Activated effector memory CD4-positive, alpha-beta T cell treated with Interleukin-2 at 50 U/mL for 16 hours (primary cell): ENCODE results near the gene POU3F3.

Experiments
- DNase-seq: peaks from one replicate; pipeline ENCODE4 v3.0.0-alpha.2; 2020

Gene POU3F3

DNA sequence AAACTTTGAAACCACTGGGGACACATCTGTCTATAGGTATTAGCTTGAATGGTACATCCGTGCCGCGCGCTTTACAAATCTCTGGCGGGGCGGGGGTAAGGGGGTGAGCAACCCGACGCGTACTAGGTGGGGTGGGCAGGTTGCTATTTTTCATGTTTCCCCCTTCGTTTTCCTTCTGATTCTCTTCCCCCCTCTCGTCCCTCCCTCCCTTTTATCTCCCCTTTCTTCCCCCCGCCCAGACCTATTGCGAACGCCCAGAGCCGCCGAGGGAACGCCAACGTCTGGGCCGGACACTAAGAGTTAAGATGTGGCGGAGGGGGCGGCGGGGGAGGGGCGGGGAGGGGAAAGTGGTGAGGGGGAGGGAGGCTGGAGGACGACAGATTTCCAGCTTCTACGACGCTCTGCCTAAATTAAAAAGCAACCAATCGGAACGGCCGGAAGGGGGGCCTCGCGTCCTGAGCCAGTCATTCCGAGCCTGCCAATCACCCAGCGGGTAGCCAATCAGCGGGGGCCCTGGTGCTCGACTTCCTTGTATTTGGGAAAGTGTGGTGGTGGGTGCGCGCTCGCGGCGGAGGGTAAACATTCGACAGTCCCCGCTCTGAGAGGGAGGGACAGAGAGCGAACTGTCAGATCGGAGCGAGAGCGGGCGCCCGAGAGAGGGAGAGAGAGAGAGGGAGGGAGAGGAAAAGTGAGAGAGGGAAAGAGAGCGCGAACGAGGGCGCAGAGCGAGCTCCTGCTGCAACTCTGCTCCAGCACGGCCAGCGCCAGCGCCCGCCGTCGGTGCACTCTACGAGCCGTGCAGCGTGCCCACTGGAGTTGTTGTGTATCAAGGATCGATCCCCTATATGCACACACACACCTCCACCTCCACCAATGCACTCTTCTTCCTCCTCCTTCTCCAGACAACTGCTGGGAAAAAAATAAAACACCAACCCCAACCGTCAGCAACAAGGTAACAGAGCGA, at the start of gene POU3F3:
Gene POU3F3, plus strand, starts transcription at position 582 of the 964 bp plus-strand sequence. CDS start 1,396 bp downstream, outside the sequence.
- no peak for DNase-seq

DNA sequence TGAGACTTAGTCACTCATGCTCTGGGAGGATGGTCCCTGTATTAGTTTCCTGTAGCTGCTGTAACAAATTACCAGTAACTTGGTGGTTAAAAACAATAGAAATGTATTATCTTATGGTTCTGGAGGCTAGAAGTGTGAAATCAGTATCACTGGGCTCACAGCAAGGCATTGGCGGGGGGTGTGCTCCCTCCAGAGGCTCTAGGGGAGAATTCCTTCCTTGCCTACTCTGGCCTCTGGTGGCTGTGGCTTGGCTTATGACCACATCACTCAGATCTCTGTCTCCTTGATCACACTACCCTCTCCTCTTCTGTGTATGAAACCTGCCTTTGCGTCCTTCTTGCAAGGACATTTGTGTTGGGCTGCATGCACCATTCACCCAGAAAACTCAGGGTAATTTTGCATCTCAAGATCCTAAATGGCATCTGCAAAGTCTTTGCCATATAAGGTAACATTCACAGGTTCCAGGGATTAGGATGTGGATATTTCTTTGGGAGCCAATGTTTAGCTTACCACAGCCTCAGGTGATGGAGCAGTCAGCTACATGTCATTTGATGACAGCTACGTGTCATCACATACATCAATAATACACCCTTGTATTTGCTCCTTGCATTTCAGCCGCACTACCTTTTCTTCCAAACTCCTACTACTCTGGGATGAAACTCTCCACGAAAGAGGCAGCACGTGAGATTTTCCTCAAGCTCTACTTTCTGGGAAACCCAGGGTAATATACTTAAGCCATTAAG, 49.6 kb upstream of the POU3F3 start:
- DNase-seq: no peak

DNA sequence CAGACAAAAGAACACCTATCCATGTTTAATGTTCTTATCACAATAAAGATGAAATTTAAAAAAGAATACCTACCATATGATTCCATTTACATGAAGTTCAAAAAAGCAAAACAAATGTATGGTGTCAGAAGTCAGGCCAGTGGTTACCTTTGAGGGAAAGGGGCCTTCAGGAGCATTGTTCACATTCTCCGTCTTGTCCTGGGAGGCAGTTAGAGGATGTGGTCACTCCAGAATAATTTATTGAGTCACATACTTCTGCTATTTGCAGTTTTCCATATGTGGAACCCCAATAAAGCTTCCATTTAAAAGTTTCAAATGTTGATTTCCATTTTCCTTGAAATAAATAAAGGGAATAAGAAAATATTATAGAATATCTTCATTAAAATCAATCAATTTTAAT, 41.6 kb upstream of the POU3F3 start:
- no peak for DNase-seq

DNA sequence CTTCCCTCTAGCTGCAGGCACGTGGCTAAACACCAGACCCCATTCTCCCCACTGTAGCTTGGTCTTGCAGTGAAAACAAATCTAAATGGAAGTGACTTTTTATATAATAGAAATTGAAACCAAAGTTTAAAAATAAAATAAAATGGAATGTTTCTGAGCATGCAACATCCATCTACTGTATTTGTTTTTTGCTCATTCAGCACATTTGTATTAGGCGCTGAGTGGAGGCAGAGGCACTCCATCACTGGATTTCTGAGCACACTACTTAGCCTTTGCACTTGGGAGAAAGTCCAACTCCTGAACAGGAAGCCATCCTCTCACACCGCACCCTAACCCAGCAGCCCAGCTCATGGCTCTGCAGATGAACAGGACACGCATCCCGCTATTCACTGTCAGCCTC, 37.8 kb upstream of the POU3F3 start:
- DNase-seq: no peak

DNA sequence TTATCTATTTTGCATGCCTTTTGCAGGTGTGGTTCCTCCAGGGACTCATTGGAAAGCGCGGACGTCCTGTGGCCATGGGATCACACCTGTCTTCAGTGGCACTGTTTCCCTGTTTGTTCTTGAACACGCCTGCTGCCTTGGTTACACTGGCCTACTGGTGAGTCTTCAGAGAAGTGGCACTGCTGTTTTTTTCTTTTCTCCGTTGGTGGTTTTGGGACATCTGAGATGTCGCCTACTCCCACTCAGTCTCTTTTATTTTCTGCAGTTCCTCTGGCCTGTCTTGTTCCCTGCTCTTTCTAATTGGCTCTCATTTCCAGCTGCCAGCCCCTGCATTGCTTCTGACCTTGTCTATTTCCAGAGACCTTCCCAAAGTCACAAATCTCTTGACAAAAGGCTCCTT, 35.7 kb upstream of the POU3F3 start:
- DNase-seq: no peak

DNA sequence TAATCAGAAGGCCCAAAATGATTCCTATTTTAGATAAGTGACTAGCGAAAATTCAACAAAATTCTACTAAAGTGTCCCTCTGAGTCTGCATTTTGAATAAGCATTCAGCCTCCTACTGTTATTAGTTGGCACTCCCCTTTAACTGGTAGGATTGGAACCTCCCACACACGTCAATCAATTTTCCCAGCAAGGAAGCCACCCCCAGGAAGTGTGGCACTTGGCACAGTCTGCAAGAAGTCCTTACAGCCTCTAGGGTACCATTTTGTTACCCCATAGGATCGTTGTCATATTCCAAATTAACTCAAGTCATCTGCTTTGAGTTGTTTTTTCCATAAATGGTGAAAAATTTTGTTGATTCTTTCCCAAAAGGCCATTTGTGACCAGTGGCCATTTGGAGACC, 33.8 kb upstream of the POU3F3 start:
- DNase-seq: no peak

DNA sequence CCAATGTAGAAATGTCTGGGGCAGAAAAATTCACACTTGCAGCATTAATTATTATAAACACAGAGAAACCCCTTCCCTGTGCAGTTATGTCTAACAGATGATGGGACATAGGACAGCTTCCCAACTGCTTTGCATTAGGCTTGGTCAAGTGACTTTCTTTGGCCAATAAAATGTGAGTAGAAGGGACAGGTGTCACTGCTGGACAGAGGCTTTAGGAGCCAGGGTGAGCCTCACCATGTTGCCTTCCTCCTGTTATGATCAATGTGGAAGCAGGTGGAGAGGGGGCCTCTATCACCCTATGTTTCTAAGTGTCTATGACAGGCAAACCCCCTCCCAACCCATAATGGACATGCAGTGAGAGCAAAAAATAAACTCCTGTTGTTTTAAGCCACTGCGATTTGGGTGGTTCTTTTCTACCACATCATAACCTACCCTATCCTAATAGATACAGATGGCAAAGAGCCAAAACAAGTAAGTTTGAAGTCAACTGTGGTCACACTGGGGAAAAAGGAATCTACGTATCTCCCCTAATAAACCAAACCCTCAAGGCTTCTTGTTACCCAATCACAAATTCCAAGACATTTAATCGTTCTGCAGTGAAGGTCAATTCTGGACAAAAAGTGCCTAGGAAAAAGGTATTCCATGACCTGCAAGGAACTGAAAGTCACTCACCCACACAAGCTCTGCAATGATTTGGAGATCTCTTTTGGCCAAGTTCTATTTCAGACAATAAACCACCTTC, 28.6 kb upstream of the POU3F3 start:
- no peak for DNase-seq

DNA sequence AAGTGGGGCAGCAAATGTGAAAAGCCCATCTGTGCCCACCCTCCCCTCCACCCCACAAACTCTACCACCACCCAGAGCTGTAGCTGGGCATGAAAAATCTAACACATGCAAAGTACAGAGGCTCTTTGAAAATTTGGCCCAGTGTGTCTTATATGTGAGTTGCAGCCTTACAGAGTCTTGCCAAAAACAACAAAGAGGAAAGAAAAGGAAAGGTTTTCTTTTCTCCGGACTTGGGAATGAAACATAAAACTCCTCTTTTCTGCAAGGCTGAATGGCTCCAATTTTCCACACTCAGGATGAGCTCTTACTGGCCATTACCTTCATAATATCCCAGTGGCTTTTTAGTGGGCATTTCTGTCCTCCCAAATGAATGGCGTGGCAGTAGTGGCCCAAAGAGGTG, 27.9 kb upstream of the POU3F3 start:
- no peak for DNase-seq

DNA sequence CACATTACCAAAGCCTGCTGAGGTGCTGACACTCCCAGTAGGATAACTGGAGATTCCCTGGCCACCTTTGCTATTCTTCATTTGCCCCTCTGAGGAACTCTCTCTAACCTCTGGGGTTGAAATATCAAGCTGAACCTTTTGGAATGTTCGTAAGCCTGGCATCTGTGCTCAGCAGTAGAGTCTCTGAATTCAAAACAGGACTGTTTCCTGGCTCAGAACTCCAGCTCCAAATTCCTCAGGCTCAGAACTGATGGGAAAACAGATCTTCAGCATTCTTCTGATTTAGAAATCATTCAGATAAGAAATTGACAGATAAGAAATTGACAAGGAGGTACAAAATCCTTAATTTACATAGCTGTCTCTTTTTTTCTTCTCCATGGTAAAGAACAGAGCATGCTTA, 22.2 kb upstream of the POU3F3 start:
- DNase-seq: no peak

DNA sequence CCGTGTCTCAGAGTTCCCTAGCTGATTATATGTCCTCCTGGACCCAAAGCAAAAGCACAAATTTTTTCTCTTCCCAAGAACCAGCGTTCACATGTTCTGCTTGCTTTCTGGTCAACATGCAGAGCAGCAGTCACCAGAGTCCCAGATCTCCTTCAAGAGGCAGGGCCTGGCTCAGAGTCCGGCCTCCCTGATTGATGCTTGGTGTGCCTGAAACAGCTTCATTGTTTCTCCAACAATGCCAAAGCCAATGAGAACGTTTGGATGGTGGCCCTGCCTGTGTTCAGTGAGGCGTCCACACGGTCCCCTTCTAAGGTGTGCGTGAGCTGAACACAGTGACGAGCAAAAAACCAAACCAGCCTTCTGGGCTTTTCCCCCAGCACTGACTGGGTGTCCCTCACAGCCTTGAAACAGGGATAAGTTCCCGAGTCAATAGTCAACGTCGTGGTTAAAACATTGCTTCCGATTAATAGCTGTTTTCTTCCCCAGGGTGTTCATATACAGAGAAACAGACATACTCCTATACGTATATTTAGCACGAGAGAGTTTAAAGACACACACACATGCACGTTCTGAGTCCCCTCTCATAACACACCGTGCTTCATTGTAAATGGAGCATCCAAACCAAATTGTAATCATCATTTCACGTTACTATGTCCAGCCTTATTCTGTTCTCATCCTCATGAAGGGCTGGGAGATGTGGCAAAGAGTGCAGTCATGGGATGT, 19.3 kb upstream of the POU3F3 start:
- no peak for DNase-seq

DNA sequence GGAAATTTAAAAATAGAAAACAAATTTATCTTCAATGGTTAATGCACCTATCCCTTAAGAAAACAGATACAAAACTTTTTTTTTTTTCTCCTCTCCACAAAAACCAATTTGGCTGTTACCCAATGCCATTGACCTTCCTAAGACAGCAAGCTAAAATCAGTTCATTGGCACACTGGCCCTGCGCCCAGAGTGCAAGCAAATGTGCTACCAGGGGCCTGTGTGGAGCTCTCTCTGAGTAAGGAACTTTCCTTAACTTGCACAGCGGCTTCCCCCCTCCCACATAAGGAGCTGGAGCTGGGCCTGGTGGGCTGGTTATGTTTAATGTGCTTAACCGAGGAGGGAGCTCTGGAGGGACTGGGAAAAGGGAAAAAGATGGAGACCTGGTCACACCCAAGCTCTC, 17.6 kb upstream of the POU3F3 start:
- no peak for DNase-seq

DNA sequence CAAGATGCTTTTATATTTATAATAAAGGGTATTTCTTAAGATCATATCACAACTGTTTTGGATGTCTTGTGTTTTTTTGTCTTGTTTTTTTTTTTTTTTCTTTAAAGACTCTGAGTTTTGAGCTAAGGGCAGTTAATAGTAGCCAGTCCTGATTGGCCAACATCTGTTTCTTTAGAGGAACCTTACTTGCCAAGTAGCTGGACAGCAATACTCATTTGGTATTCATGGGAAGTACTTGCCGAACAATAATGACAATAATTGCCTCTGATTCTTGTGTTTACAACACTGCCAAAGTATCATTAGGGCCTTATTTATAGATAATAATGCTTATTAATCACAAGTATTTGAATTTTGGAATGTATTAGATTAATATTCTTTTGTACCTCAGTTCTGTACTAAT, 17.1 kb upstream of the POU3F3 start:
- no peak for DNase-seq

DNA sequence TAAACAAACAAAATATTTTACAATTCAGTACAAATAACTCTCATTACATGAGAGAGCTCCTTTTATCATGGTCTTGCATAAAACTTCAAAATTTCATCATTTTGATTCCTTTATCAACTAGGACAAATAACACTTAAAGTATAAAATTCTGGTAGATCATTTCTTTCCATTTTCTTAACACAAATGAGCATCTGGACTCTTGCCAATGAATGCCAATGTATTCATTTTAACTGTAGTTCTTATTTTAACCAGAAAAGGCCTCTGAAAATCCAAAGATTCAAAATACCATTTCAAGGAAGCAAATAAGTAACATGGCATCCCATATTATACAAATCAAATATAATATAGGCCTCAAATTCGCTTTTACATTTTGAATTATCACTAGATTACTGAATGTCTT, 13.8 kb upstream of the POU3F3 start:
- DNase-seq: no peak

DNA sequence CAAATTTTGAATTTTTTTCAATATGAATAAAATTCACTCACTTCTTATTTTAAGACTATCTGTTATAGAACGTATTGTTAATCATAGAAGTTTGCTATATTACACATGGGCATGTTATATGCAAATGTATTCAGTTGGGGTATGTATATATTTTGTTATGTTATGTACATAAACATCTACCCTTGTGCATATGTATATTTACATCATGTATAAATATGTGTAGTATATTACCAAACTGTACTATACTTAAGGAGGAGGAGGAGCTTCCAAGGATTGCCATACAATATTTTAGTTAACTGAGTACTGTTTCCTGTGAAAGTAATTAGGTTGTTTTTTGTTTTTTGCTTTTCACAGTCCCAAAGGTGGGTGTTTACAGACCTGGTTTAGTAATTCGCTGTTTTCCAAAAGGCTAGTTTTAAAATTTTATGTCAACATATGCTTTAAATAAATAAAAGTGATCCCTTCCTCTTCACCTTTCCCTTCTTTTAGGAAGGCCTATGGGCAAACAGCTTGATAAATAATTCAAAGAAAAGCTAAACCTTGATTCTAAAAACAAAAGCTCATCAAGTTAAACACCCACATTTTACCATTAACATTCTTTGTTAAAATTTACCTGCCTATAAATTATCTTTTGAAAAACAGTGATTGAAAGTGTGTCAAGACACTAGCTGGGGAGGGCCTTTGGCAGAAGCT, 12.9 kb upstream of the POU3F3 start:
- DNase-seq: no peak

DNA sequence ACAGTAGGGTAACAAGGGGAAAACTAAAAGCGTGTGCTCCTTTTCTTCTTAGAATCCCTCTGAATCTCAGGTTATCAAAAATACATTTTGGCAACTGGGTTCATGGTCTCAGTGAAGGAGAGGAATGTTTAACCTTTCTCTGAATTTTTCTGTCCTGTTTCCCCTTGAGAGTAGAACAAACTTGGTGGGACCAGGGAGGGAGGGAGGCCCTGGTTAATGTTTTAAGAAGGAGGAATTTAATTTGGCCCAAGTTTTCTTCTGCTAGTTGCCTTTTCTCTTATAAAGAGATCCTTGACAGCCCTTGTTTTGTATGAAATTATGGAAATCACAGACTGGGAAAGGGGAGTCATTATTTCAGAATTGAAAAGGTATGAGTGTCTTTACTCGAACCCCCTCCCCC, 12.2 kb upstream of the POU3F3 start:
- no peak for DNase-seq

DNA sequence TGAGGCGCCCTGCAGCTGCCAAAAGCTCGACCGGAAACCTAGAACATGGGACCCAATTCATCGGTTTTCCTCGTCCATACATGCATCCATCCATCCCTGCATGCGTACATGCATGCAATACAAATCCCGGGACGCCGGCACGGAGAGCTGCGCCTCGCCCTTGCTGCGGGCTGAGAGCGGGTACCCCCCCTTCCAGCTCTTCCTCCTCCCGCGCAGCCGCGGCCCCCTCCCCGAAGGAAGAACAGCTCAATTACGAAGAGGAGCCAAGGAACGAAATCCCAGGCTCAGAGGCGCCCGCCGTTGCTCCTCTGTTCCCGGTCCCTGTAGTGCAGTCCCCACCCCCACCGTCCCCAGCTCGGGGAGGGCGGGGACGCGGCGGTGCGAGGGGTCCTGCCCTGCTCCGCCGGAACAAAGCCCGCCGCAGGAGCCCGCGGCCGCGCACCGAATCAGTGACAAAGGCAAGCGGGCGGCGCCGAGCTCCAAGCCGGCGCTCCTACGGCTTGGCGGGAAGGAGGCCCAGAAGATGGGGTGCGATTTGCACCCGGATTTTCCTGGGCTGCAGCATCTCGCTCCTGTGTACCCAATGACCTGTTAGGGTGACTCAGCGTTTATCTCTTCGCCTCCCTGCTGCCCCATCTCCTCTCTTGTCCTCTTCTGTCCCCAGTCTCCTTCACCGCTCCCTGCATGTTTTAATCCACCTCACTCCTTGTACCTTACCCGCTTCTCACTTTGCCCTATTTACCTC, 8.9 kb upstream of the POU3F3 start:
- no peak for DNase-seq

DNA sequence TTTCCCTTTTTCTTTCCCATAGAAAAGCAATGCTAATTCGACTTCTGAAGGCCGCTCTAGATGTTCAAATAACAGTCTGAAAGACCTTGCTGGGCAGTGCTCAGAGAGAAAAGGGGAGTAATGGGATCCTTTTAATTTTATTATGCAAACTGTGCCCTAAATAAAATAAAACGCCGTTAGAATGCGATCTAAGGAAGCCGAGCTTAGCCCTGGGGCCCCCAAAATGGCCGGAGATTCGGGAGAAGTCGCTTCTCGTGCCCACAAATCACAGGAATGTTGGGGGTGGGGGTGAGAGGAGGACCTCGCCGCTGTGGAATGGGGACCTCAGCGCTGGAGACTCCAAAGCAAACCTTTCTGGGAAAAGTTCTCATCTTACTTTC, 8.4 kb upstream of the POU3F3 start:
- DNase-seq: no peak

DNA sequence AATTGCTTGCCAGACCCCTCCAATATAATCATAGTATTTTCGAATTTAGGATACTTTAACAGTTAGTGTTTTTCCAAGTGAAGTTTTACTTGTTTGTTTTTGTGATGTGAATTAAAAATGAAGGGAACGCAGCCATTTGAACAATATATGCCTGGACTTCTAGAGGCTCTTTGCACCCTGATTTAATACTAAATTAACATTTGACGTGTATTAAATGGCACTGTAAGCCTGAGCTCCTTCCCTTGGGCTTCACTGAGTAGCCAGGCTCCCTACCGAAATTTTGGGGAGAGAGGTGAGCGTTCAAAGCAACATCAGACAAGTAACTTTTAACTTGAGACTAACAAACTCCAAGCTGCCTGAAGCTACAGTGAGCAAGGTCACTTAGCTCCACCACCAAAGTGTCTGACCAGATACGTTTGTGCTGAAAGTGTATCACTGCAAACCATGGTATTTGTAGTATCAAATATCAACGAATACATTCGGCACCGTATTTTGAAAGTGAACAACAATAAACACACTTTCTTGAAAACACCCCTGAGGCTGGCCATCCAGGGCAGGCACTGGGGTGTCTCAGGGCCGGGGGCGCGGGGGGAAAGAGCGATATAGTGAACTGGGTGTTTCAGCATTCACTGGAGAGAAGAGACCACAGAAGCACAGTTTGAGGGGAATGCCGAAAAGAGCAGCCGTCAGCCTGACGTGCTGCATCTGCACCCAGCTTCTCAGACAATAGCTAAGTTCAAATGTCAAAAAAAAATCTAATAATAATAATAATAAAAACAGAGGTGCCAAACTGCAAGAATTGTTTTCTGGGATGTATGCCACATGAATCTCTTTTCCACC, 7.7 kb upstream of the POU3F3 start:
- no peak for DNase-seq

DNA sequence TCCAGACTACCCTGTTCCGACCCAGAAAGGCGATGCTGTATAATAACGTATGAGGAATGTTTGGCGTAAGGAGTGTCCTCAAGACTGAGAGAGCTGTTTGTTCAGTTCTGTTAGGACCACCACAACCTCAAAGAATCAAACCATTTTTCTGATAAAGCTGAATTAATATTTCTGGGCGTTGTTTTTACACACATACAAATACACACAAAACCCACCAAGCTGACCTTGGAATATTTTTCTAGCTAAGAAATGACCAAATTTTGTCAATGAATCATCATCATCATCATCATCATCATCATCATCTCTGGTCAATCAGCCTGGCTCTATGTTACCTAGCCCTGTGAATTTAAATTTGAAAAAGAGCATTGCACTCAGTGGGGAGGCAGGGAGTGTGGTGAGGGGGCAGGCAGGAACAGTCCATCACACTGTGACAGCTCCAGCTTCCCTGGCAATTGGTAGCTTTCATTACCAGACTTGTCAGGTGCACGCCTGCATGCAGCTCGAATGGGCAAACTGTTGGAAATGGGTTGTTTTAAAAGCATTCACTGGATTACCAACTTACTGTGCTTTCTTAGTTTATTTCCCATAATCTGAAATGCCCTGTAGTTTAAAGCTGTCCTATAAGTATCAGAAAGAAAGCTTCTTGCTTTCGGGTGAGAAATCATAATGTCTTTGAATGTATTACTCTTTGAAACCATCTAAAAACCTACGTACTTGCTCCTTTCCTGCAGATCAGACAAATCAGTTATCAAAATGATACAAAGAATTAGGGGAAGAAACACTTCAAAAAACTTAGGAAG, 6.9 kb upstream of the POU3F3 start:
- DNase-seq: no peak
